RWPE2 (cell line): ENCODE data around the gene ACVRL1.

ENCODE experiments used
- ATAC-seq: fragments of 200-7000 bp; cut with Tn5 transposase; 3 replicates; pipeline ENCODE4 v1.9.1; 2021; ENCODE audit warnings: low read depth
- DNase-seq: peaks from one replicate; pipeline ENCODE4 v3.0.0-alpha.2; 2020; ENCODE audit warnings: low spot score
- H3K27ac ChIP-seq: fragments of 450-650 bp; 2 replicates; pipeline ENCODE4 v1.5.1; 2017; ENCODE audit warnings: mild to moderate bottlenecking; ENCODE audit not compliant: poor library complexity, severe bottlenecking
- H3K27me3 ChIP-seq: fragments of 250-450 bp; sonication (Bioruptor Pico); 2 replicates; pipeline ENCODE4 v1.5.1; 2021; ENCODE audit warnings: mild to moderate bottlenecking, moderate library complexity; ENCODE audit not compliant: insufficient read depth, poor library complexity, severe bottlenecking
- H3K36me3 ChIP-seq: fragments of 250-450 bp; sonication (Bioruptor Pico); 2 replicates; pipeline ENCODE4 v1.5.1; 2020; ENCODE audit warnings: low read depth, mild to moderate bottlenecking, moderate library complexity
- H3K4me1 ChIP-seq: fragments of 250-450 bp; sonication (Bioruptor Pico); 2 replicates; pipeline ENCODE4 v1.5.1; 2021; ENCODE audit warnings: mild to moderate bottlenecking, moderate library complexity; ENCODE audit not compliant: insufficient read depth, poor library complexity, severe bottlenecking
- H3K4me3 ChIP-seq: fragments of 250-450 bp; sonication (Bioruptor Pico); 2 replicates; pipeline ENCODE4 v1.5.1; 2021; ENCODE audit warnings: mild to moderate bottlenecking, moderate library complexity; ENCODE audit not compliant: severe bottlenecking
- H3K9me3 ChIP-seq: fragments of 250-450 bp; sonication (Bioruptor Pico); 2 replicates; pipeline ENCODE4 v1.5.1; 2021; ENCODE audit warnings: mild to moderate bottlenecking, moderate library complexity; ENCODE audit not compliant: severe bottlenecking
- TF ChIP-seq, protein P1 (sequence below): fragments of 450-650 bp; IDR thresholded peaks from one replicate; pipeline ENCODE4 v1.5.1; 2017; ENCODE audit warnings: mild to moderate bottlenecking, moderate library complexity; ENCODE audit not compliant: poor library complexity, severe bottlenecking

ACVRL1 gene

GRCh38 chr12:51932218-51933076 is 25.1 kb downstream of the ACVRL1 start:
- no peak overlapping the region for H3K4me3 ChIP-seq
- TF ChIP-seq, protein P1, sequence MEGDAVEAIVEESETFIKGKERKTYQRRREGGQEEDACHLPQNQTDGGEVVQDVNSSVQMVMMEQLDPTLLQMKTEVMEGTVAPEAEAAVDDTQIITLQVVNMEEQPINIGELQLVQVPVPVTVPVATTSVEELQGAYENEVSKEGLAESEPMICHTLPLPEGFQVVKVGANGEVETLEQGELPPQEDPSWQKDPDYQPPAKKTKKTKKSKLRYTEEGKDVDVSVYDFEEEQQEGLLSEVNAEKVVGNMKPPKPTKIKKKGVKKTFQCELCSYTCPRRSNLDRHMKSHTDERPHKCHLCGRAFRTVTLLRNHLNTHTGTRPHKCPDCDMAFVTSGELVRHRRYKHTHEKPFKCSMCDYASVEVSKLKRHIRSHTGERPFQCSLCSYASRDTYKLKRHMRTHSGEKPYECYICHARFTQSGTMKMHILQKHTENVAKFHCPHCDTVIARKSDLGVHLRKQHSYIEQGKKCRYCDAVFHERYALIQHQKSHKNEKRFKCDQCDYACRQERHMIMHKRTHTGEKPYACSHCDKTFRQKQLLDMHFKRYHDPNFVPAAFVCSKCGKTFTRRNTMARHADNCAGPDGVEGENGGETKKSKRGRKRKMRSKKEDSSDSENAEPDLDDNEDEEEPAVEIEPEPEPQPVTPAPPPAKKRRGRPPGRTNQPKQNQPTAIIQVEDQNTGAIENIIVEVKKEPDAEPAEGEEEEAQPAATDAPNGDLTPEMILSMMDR, result no peak
- no peaks in the 10 kb centered on the region for H3K36me3 ChIP-seq
- ATAC-seq, result no peak
- no peak for DNase-seq
- no peak overlapping the region for H3K27ac ChIP-seq
- peaks cover 3% of the 10 kb centered on the region for H3K9me3 ChIP-seq
- no peaks in the 10 kb centered on the region for H3K27me3 ChIP-seq
- no peaks in the 10 kb centered on the region for H3K4me1 ChIP-seq

DNA sequence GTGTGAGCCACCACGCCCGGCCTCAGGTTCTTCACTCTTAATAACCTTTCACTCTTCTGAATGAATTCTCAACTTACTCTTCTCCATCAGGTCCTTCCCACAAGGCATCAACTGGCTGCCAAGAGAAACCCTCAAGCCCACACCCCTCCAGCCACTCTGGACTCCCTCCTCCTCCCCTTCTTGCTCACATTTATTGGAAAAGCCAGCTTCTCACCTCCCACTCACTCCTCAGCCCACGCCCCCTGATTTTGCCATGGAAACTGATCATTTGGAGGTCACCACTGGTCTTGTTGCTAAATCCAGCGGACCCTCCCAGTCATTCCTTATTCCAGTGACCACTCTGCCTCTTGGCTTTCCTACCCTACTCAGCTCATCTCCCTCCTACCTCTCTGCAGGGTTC is 26.8 kb downstream of the ACVRL1 start:
- Histone ChIP-seq H3K27me3 (no peaks in the 10 kb centered on the region), H3K36me3 (no peaks in the 10 kb centered on the region), H3K4me1 (no peaks in the 10 kb centered on the region), H3K27ac (no peak overlapping the region), H3K9me3 (peaks cover 3% of the 10 kb centered on the region), H3K4me3 (no peak overlapping the region)
- TF ChIP-seq, protein P1, result no peak
- ATAC-seq (no peak), DNase-seq (no peak)

DNA sequence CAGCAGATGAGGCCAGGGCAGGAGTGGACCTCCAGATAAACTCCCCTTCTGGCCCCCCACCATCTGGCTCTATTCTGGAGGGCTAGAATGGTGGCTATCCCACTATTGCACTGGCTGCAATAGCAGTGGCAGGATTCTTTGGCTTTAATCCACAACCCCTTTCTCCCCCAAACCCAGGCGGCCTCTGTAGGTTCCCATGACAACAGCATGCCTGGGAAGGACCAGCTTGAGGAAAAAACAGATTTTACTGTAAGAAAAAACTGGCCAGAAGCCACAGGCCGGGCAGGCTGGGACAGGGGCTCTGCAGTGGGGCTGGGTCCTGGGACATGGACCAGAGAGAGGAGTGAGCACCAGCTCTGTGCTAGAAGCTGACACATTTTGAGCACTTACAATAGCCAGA is 30.6 kb downstream of the ACVRL1 start:
- TF ChIP-seq, protein P1, result no peak
- ATAC-seq, result no peak

GRCh38 chr12:51938726-51939125 is 31.4 kb downstream of the ACVRL1 start:
- TF ChIP-seq, protein P1, result no peak
- Histone ChIP-seq H3K4me3 (no peak overlapping the region), H3K27me3 (no peaks in the 10 kb centered on the region), H3K9me3 (no peaks in the 10 kb centered on the region), H3K36me3 (no peaks in the 10 kb centered on the region), H3K4me1 (peaks cover 7% of the 10 kb centered on the region), H3K27ac (no peak overlapping the region)
- DNase-seq (no peak), ATAC-seq (peak; percentile 53)

More for the DNA sequence above, 30.6 kb downstream of the ACVRL1 start:
- no peaks in the 10 kb centered on the region for H3K27me3 ChIP-seq
- H3K4me1 ChIP-seq, result peaks cover 7% of the 10 kb centered on the region
- H3K4me3 ChIP-seq, result no peak overlapping the region
- DNase-seq, result no peak
- H3K36me3 ChIP-seq, result no peaks in the 10 kb centered on the region
- H3K27ac ChIP-seq, result no peak overlapping the region
- H3K9me3 ChIP-seq, result no peaks in the 10 kb centered on the region

DNA sequence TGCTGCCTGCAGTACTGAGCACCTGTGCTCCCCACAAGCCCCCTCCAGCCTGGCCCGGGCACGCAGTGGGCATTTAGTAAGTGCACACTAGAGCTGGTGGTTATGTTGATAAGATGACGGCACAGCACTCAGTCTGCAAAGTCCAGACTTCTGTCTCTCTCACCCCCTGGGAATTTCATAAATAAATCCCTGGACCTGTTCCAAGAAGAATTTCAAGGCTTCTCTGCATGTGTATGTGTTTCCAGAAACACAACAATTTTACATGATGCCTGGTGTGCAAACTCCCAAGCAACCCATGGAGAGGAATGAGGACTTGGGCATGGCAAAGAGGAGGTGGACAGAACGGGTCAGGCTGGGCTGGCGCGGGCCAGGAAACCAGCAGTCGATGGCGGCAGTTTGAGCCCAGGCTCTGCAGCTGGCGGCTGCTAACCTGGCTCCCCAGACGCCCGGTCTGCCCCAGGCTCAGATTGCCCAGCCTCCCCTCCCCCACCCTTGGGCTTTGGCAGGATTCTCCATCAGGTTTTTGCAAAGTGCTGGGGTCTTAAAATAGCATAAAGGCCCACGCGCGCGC is 33.8 kb downstream of the ACVRL1 start:
- Histone ChIP-seq H3K36me3 (no peaks in the 10 kb centered on the region), H3K27ac (no peak overlapping the region), H3K9me3 (peaks cover 11% of the 10 kb centered on the region), H3K4me3 (no peak overlapping the region), H3K4me1 (peaks cover 7% of the 10 kb centered on the region), H3K27me3 (no peaks in the 10 kb centered on the region)
- DNase-seq (no peak), ATAC-seq (no peak)
- TF ChIP-seq, protein P1, result no peak
